ENCODE data around the gene ARHGAP42.

DNA sequence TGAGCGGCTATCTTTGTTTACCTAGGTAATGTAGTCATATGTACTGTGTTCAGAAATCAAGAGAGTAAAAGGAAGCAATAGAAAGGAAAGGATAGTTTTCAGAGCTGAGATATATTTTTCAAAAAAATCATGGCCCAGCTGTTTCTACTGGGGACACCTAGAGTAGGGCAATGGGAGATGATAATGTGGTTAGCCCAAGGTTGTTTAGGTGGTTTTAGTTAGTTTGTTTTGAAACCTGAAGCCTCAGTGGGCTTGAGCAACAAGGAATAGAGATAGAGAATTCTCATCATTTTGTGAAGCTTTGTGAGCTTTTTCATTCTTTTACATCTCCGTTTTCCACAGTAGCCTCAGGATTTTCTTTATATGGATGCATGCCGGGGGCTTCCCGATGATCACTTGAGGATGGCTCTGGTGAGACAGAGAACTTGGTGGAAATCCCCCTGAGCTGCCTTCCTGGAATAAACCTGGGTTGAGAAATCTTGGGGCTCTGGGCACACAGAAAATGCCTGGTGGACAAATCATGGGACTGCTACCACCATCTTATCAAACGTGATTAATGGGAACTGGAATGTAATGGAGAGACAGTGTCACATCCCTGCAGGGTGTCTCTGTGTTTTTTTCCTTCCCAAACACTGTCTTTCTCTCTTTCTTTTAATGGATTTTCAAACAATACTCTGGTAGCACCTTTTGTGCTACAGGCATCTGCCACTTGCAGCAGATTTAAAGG lies 49.0 kb downstream of the ARHGAP42 start:
- TF ChIP-seq POLR2A (IDR thresholded peaks at IDR 0.05; ENCODE audit: extremely low read depth, insufficient read length), result no peak
- TF ChIP-seq, protein P1, sequence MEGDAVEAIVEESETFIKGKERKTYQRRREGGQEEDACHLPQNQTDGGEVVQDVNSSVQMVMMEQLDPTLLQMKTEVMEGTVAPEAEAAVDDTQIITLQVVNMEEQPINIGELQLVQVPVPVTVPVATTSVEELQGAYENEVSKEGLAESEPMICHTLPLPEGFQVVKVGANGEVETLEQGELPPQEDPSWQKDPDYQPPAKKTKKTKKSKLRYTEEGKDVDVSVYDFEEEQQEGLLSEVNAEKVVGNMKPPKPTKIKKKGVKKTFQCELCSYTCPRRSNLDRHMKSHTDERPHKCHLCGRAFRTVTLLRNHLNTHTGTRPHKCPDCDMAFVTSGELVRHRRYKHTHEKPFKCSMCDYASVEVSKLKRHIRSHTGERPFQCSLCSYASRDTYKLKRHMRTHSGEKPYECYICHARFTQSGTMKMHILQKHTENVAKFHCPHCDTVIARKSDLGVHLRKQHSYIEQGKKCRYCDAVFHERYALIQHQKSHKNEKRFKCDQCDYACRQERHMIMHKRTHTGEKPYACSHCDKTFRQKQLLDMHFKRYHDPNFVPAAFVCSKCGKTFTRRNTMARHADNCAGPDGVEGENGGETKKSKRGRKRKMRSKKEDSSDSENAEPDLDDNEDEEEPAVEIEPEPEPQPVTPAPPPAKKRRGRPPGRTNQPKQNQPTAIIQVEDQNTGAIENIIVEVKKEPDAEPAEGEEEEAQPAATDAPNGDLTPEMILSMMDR (IDR thresholded peaks at IDR 0.05; ENCODE audit: low read depth, low read length), result no peak
